Endothelial cell of umbilical vein (primary cell): ENCODE results near the gene CCNL2. TPM values are rescaled to one million over a fixed set of nuclear protein-coding genes. Genes with fewer than 3 reads are reported as not detected.

ENCODE experiments used
- BruUV-seq: library from RNA; stranded (reverse); fragments of 400-500 nt; replicated peaks from 2 replicates; lab custom pipeline; 2021; lab: Mats Ljungman, UMichigan
- CTCF ChIA-PET: fragments of 300-600, 350-600 bp; sonication (Branson Sonifier 250); formaldehyde crosslinking; loops from one replicate; lab custom pipeline; 2021; ENCODE audit warnings: antibody characterized with exemption, inconsistent platforms; lab: Charles Lee
- POLR2A ChIA-PET: fragments of 300-600, 350-600 bp; sonication (Branson Sonifier 250); formaldehyde crosslinking; loops from one replicate; lab custom pipeline; 2021; ENCODE audit warnings: antibody characterized with exemption, inconsistent platforms; lab: Charles Lee
- DNase-seq: peaks from one replicate; pipeline ENCODE4 v3.0.0-alpha.2; 2011; ENCODE audit warnings: low read depth, low spot score
- FAIRE-seq: peaks from 2 replicates; lab custom pipeline; 2011; peaks lifted over from hg19 to GRCh38; lab: Jason Lieb, UNC
- H2AFZ ChIP-seq: 2 replicates; pipeline ENCODE4 v1.6.0; 2012; ENCODE audit warnings: low read depth, low read length, control low read depth, inconsistent platforms
- H3K27ac ChIP-seq: 2 replicates; pipeline ENCODE4 v1.5.1; 2011; ENCODE audit warnings: low read depth, mild to moderate bottlenecking, control low read depth, low read length, moderate library complexity; ENCODE audit not compliant: insufficient read depth
- H3K27me3 ChIP-seq, 2 experiments: 2 replicates each; pipeline versions ENCODE4 v1.6.0 to v1.6.1; 2011; ENCODE audit warnings: low read length in 2 of 2, mixed read lengths in 1 of 2; ENCODE audit not compliant: control insufficient read depth in 2 of 2, insufficient read depth in 2 of 2
- H3K36me3 ChIP-seq, 2 experiments: 2 replicates in 1 of 2; 3 replicates in 1 of 2; pipeline ENCODE4 v1.5.1; 2011; ENCODE audit warnings: low read length in 2 of 2, mild to moderate bottlenecking in 1 of 2, moderate library complexity in 1 of 2; ENCODE audit not compliant: control insufficient read depth in 2 of 2, insufficient read depth in 2 of 2; ENCODE audit errors: extremely low read depth in 1 of 2
- H3K4me1 ChIP-seq: 3 replicates; pipeline ENCODE4 v1.5.1; 2011; ENCODE audit warnings: mild to moderate bottlenecking, low read length; ENCODE audit not compliant: control insufficient read depth, insufficient read depth; ENCODE audit errors: extremely low read depth
- H3K4me2 ChIP-seq: 2 replicates; pipeline ENCODE4 v1.6.1; 2011; ENCODE audit warnings: low read length, control low read depth, mixed read lengths; ENCODE audit not compliant: insufficient read depth
- H3K4me3 ChIP-seq, 3 experiments: fragments of 200-600 bp in 1 of 3; sonication (generic), shearing (Covaris generic) in 1 of 3; replicated peaks in 1 of 3; 2 replicates each; pipeline ENCODE4 v1.5.1; 2011 to 2016; ENCODE audit warnings: control low read depth in 3 of 3, low read length in 3 of 3, mild to moderate bottlenecking in 2 of 3, inconsistent platforms in 1 of 3, low read depth in 1 of 3, moderate library complexity in 1 of 3; ENCODE audit not compliant: insufficient read depth in 1 of 3
- H3K79me2 ChIP-seq: 2 replicates; pipeline ENCODE4 v1.6.0; 2012; ENCODE audit warnings: low read length, inconsistent platforms; ENCODE audit not compliant: control insufficient read depth, insufficient read depth
- H3K9ac ChIP-seq: replicated peaks from 2 replicates; pipeline ENCODE3; 2011; ENCODE audit warnings: low read length, control low read depth; ENCODE audit not compliant: insufficient read depth; ENCODE audit errors: extremely low read depth
- H3K9me1 ChIP-seq: replicated peaks from 3 replicates; pipeline ENCODE4 v1.6.0; 2011; ENCODE audit warnings: mild to moderate bottlenecking, low read length; ENCODE audit not compliant: control insufficient read depth, insufficient read depth; ENCODE audit errors: extremely low read depth
- H3K9me3 ChIP-seq: replicated peaks from 2 replicates; pipeline ENCODE4 v1.5.1; 2012; ENCODE audit warnings: low read length, inconsistent platforms; ENCODE audit not compliant: control insufficient read depth, insufficient read depth
- H4K20me1 ChIP-seq: replicated peaks from 2 replicates; pipeline ENCODE3; 2011; ENCODE audit warnings: mild to moderate bottlenecking, low read length; ENCODE audit not compliant: control insufficient read depth, insufficient read depth; ENCODE audit errors: extremely low read depth
- CTCF ChIP-seq, 2 donors: IDR thresholded peaks; 1 replicate in 1 of 2; 2 replicates in 1 of 2; pipeline ENCODE4 v1.5.1; 2011; ENCODE audit warnings: low read length in 2 of 2, mild to moderate bottlenecking in 2 of 2, moderate library complexity in 2 of 2, control low read depth in 1 of 2, inconsistent platforms in 1 of 2, low read depth in 1 of 2; ENCODE audit not compliant: insufficient read depth in 1 of 2; ENCODE audit errors: extremely low read depth in 1 of 2
- EZH2 ChIP-seq: IDR thresholded peaks from 2 replicates; pipeline ENCODE4 v1.6.1; 2012; ENCODE audit warnings: borderline replicate concordance, low read depth, mild to moderate bottlenecking, moderate library complexity, low read length, inconsistent platforms; ENCODE audit not compliant: severe bottlenecking
- FOS ChIP-seq: IDR thresholded peaks from 2 replicates; pipeline ENCODE4 v1.6.1; 2011; ENCODE audit warnings: mild to moderate bottlenecking, low read length, moderate library complexity, borderline replicate concordance; ENCODE audit not compliant: insufficient read depth
- GATA2 ChIP-seq: IDR thresholded peaks from 2 replicates; pipeline ENCODE4 v1.7.0; 2011; ENCODE audit warnings: low read depth, mild to moderate bottlenecking, moderate library complexity, mixed read lengths, low read length; ENCODE audit not compliant: insufficient read length, insufficient read depth
- JUN ChIP-seq: IDR thresholded peaks from 2 replicates; pipeline ENCODE4 v1.6.1; 2011; ENCODE audit warnings: borderline replicate concordance, low read depth; ENCODE audit not compliant: insufficient read length, insufficient read depth
- MAX ChIP-seq: IDR thresholded peaks from 2 replicates; pipeline ENCODE4 v1.6.1; 2011; ENCODE audit not compliant: insufficient read depth, insufficient read length
- MYC ChIP-seq: IDR thresholded peaks from one replicate; pipeline ENCODE4 v1.6.1; 2011; ENCODE audit warnings: mild to moderate bottlenecking, low read depth, low read length
- POLR2A ChIP-seq: IDR thresholded peaks from 2 replicates; pipeline ENCODE4 v1.6.1; 2012; ENCODE audit warnings: low read depth, mild to moderate bottlenecking, control low read depth, low read length
- POLR2AphosphoS5 ChIP-seq: IDR thresholded peaks from 2 replicates; pipeline ENCODE4 v1.6.1; 2012; ENCODE audit warnings: low read depth, mild to moderate bottlenecking, control low read depth, low read length, moderate library complexity; ENCODE audit not compliant: insufficient read depth
- dilution Hi-C: fragments of 300-500 bp; cut with MboI; formaldehyde crosslinking; loops from one replicate; pipeline ENCODE4 v1.15.0; 2019; ENCODE audit warnings: low sequenced_read_pairs; ENCODE audit not compliant: extremely low pct_ligation_motif_present
- intact Hi-C: fragments of 100-400 bp; cut with micrococcal nuclease; formaldehyde crosslinking; loops from one replicate; pipeline ENCODE4 v1.10.0; 2022
- polyA plus RNA-seq, 4 experiments: library from polyadenylated mRNA; depleted of rRNA in 3 of 4; stranded (reverse) in 3 of 4; unstranded in 1 of 4; fragments of >200 nt; gene quantifications; 2 replicates each; pipeline versions ENCODE4 v1.2.1 to v1.2.3, GENCODE V29; 2011 to 2012; ENCODE audit warnings: missing spikeins in 1 of 4
- total RNA-seq: library from RNA; stranded (reverse); gene quantifications from 2 replicates; pipeline ENCODE4 v1.2.3, GENCODE V29; 2021

The CCNL2 gene
- total and polyA plus RNA-seq, 2 donors (not counting 3 experiments of a cell fraction or from before 2014, with no cell fraction given): 188 to 209 TPM

GRCh38 chr1:1345860-1346500, 53.2 kb downstream of the CCNL2 start:
- Histone ChIP-seq H3K4me3 (no peak overlapping the region), H3K27me3 (no peaks in the 10 kb centered on the region), H3K36me3 (peaks cover 0 to 5% of the 10 kb centered on the region in 2 experiments), H3K9me1 (no peaks in the 10 kb centered on the region), H2AFZ (no peak overlapping the region), H3K9me3 (no peaks in the 10 kb centered on the region), H3K27ac (no peak overlapping the region), H3K79me2 (peaks cover 33% of the 10 kb centered on the region), H3K4me1 (peaks cover 10% of the 10 kb centered on the region), H3K4me2 (no peak overlapping the region), H3K9ac (no peak overlapping the region), H4K20me1 (no peaks in the 10 kb centered on the region)
- dilution Hi-C loops: no loop called here
- DNase-seq (no peak), FAIRE-seq (no peak)
- ChIA-PET CTCF (interaction anchor here (0.6 to 2.0 kb wide), 3 partner anchors 26 to 123 kb away, joined by 3 to 6 read pairs (median 4); no protein-coding TSS in a partner anchor), POLR2A (no interaction called here)
- intact Hi-C loops: no loop called here
- BruUV-seq: no TSS peak
- no peak for TF ChIP-seq FOS
- no peak for TF ChIP-seq CTCF (IDR thresholded peaks at IDR 0.05; ENCODE audit: extremely low read depth in 1 of 2, insufficient read depth in 1 of 2, low read depth in 1 of 2, low read length in 2 of 2)
- TF ChIP-seq MYC: no peak
- TF ChIP-seq JUN: no peak
- no peak for TF ChIP-seq MAX
- TF ChIP-seq POLR2AphosphoS5: no peak
- no peak for TF ChIP-seq POLR2A
- TF ChIP-seq GATA2: no peak
- TF ChIP-seq EZH2: no peak
